GM23338 (cell line): Measurements from ENCODE around the gene MXRA5. TPM values are rescaled to one million over a fixed set of nuclear protein-coding genes. Genes with fewer than 3 reads are reported as not detected.

Source experiments
- ATAC-seq: fragments of 200-7000 bp; cut with Tn5 transposase; 3 replicates; pipeline ENCODE4 v1.9.1; 2020
- DNase-seq: peaks from one replicate; pipeline ENCODE4 v3.0.0-alpha.2; 2015; ENCODE audit warnings: low spot score
- H2AFZ ChIP-seq: fragments of 200-600 bp; sonication (generic); 2 replicates; pipeline ENCODE4 v1.8.0; 2016; ENCODE audit warnings: antibody characterized with exemption, mild to moderate bottlenecking, moderate library complexity
- H3F3A ChIP-seq: fragments of 200-600 bp; sonication (generic); replicated peaks from 2 replicates; pipeline ENCODE4 v1.8.0; 2017; ENCODE audit warnings: antibody characterized with exemption, mixed run types, low read depth
- H3K27ac ChIP-seq: fragments of 200-600 bp; sonication (generic); 2 replicates; pipeline ENCODE4 v1.6.1; 2016; ENCODE audit warnings: low read depth
- H3K27me3 ChIP-seq: fragments of 200-600 bp; sonication (generic); 2 replicates; pipeline ENCODE4 v1.8.0; 2016; ENCODE audit warnings: mild to moderate bottlenecking, mixed run types, moderate library complexity; ENCODE audit not compliant: insufficient read depth
- H3K36me3 ChIP-seq: fragments of 200-600 bp; sonication (generic); 2 replicates; pipeline ENCODE4 v1.8.0; 2016; ENCODE audit warnings: mild to moderate bottlenecking; ENCODE audit not compliant: insufficient read depth
- H3K4me1 ChIP-seq: fragments of 200-600 bp; sonication (generic); 2 replicates; pipeline ENCODE4 v1.8.0; 2016; ENCODE audit warnings: mild to moderate bottlenecking, moderate library complexity; ENCODE audit not compliant: insufficient read depth
- H3K4me2 ChIP-seq: fragments of 200-600 bp; sonication (generic); 2 replicates; pipeline ENCODE4 v1.7.1; 2017; ENCODE audit warnings: mixed run types
- H3K4me3 ChIP-seq: fragments of 200-600 bp; sonication (generic); 2 replicates; pipeline ENCODE4 v1.6.1; 2016; ENCODE audit warnings: mixed run types
- H3K79me2 ChIP-seq: fragments of 200-600 bp; sonication (generic); replicated peaks from 2 replicates; pipeline ENCODE4 v1.8.0; 2017; ENCODE audit warnings: mild to moderate bottlenecking; ENCODE audit not compliant: insufficient read depth
- H3K9me2 ChIP-seq: fragments of 200-600 bp; sonication (generic); 2 replicates; pipeline ENCODE4 v1.8.0; 2017; ENCODE audit not compliant: insufficient read depth
- H4K20me1 ChIP-seq: fragments of 200-600 bp; sonication (generic); replicated peaks from 2 replicates; pipeline ENCODE4 v1.8.0; 2017; ENCODE audit warnings: mild to moderate bottlenecking; ENCODE audit not compliant: insufficient read depth
- H3K27ac Mint-ChIP-seq: 2 replicates; pipeline ENCODE4 v1.8.0; 2020; ENCODE audit warnings: inconsistent platforms, mild to moderate bottlenecking, moderate library complexity, mixed read lengths
- H3K27me3 Mint-ChIP-seq: 3 replicates; pipeline ENCODE4 v1.8.0; 2022; ENCODE audit warnings: low read depth, mild to moderate bottlenecking, moderate library complexity, mixed read lengths, inconsistent platforms; ENCODE audit not compliant: insufficient read depth, poor library complexity
- H3K36me3 Mint-ChIP-seq: 3 replicates; pipeline ENCODE4 v1.8.0; 2021; ENCODE audit warnings: low read depth, mild to moderate bottlenecking, inconsistent platforms, moderate library complexity, mixed read lengths
- H3K4me1 Mint-ChIP-seq: 3 replicates; pipeline ENCODE4 v1.8.0; 2020; ENCODE audit warnings: mild to moderate bottlenecking, inconsistent platforms, mixed read lengths
- H3K4me3 Mint-ChIP-seq: 3 replicates; pipeline ENCODE4 v1.8.0; 2021; ENCODE audit warnings: moderate library complexity, mild to moderate bottlenecking, inconsistent platforms, mixed read lengths
- H3K9me3 Mint-ChIP-seq: 3 replicates; pipeline ENCODE4 v1.8.0; 2020; ENCODE audit warnings: moderate library complexity, mild to moderate bottlenecking, inconsistent platforms, mixed read lengths
- CREB1 ChIP-seq: fragments of 250-450 bp; sonication (Bioruptor Pico); IDR thresholded peaks from 2 replicates; pipeline ENCODE4 v1.5.0; 2020; ENCODE audit warnings: low read depth, mild to moderate bottlenecking, moderate library complexity
- CTCF ChIP-seq, 2 experiments: fragments of 200-600 bp in 1 of 2; sonication (generic) in 1 of 2; conservative IDR thresholded peaks; 2 replicates each; pipeline versions ENCODE4 v1.5.1 to v1.6.1; 2016 to 2017; ENCODE audit warnings: antibody characterized with exemption in 2 of 2, low read depth in 2 of 2, mild to moderate bottlenecking in 2 of 2, moderate library complexity in 1 of 2
- ETS1 ChIP-seq: IDR thresholded peaks from 2 replicates; pipeline ENCODE4 v1.6.1; 2016; ENCODE audit warnings: antibody characterized with exemption
- EZH2 ChIP-seq: fragments of 200-600 bp; sonication (generic); IDR thresholded peaks from one replicate; pipeline ENCODE4 v1.8.0; 2017; ENCODE audit warnings: antibody characterized with exemption, mild to moderate bottlenecking, low read depth; ENCODE audit not compliant: unreplicated experiment
- EZH2phosphoT487 ChIP-seq: fragments of 200-600 bp; sonication (generic); IDR thresholded peaks from one replicate; pipeline ENCODE4 v1.8.1; 2018; ENCODE audit warnings: antibody characterized with exemption; ENCODE audit not compliant: unreplicated experiment
- NANOG ChIP-seq: IDR thresholded peaks from 2 replicates; pipeline ENCODE4 v1.6.1; 2016; ENCODE audit warnings: antibody characterized with exemption, borderline replicate concordance
- REST ChIP-seq: IDR thresholded peaks from one replicate; pipeline ENCODE4 v1.6.1; 2018; ENCODE audit warnings: antibody characterized with exemption; ENCODE audit not compliant: unreplicated experiment
- STAT1 ChIP-seq: IDR thresholded peaks from one replicate; pipeline ENCODE4 v1.6.1; 2016; ENCODE audit warnings: antibody characterized with exemption; ENCODE audit not compliant: unreplicated experiment
- ZNF114 ChIP-seq: fragments of 250-450 bp; sonication (Bioruptor Pico); IDR thresholded peaks from 2 replicates; pipeline ENCODE4 v1.5.0; 2020; ENCODE audit warnings: mild to moderate bottlenecking, moderate library complexity
- ZNF331 ChIP-seq: fragments of 250-450 bp; sonication (Bioruptor Pico); IDR thresholded peaks from 2 replicates; pipeline ENCODE4 v1.5.0; 2020; ENCODE audit warnings: low read depth, mild to moderate bottlenecking, moderate library complexity
- ZNF462 ChIP-seq: fragments of 250-450 bp; sonication (Bioruptor Pico); IDR thresholded peaks from 2 replicates; pipeline ENCODE4 v1.5.0; 2020; ENCODE audit warnings: mild to moderate bottlenecking, moderate library complexity
- polyA plus RNA-seq: library from polyadenylated mRNA; unstranded; fragments of >200 nt; fragmentation: Nextera tagmentation; extraction: Ambion mirVana; gene quantifications from 2 replicates; pipeline ENCODE4 v1.2.1, GENCODE V29; 2016
- total RNA-seq: library from RNA; depleted of rRNA; stranded (reverse); fragments of >200 nt; shearing (Covaris generic); gene quantifications from 2 replicates; pipeline ENCODE4 v1.2.3, GENCODE V29; 2014

The MXRA5 gene
- total and polyA plus RNA-seq, 2 experiments from 2014 or later, result 0.45 to 2.6 TPM

- TF ChIP-seq NANOG (no peak), ZNF114 (CRISPR knock-in tag) (no peak), EZH2 (no peak)
Measured at GRCh38 chrX:3351276-3351675, 4.8 kb upstream of the MXRA5 start (continued).

- Mint-ChIP-seq H3K4me3 (no peak overlapping the region), H3K36me3 (no peaks in the 10 kb centered on the region; the same call in 2 of the 3 replicates), H3K27me3 (peaks cover 27% of the 10 kb centered on the region), H3K27ac (no peak overlapping the region), H3K9me3 (no peaks in the 10 kb centered on the region), H3K4me1 (0 out of 3 replicates have a peak, but pooled peaks cover 2% of the 10 kb centered on the region)
- TF ChIP-seq CREB1 (CRISPR knock-in tag) (no peak), CTCF (conservative IDR thresholded peaks at IDR 0.05; ENCODE audit: low read depth in 2 of 2) (no peak), ETS1 (no peak), STAT1 (no peak), EZH2 (no peak), ZNF114 (CRISPR knock-in tag) (no peak), REST (no peak), EZH2phosphoT487 (no peak), ZNF462 (CRISPR knock-in tag) (no peak), ZNF331 (CRISPR knock-in tag) (no peak)
- ATAC-seq, result no peak
- Histone ChIP-seq H3K4me2 (no peak overlapping the region), H3K4me3 (no peak overlapping the region), H2AFZ (no peak overlapping the region), H3K27me3 (peaks cover 39% of the 10 kb centered on the region), H3K36me3 (no peaks in the 10 kb centered on the region), H3K27ac (no peak overlapping the region), H4K20me1 (no peaks in the 10 kb centered on the region), H3K9me2 (no peaks in the 10 kb centered on the region), H3F3A (no peaks in the 10 kb centered on the region), H3K4me1 (no peaks in the 10 kb centered on the region), H3K79me2 (no peaks in the 10 kb centered on the region)
- DNase-seq, result no peak
Measured at GRCh38 chrX:3348191-3348590, 1.7 kb upstream of the MXRA5 start.
